ENCODE results near the gene SRCAP. TPM values are rescaled to one million over a fixed set of nuclear protein-coding genes. Genes with fewer than 3 reads are reported as not detected.

Gene SRCAP
- total RNA-seq, 1 donor from 2014 or later: 4.6 TPM

GRCh38 chr16:30723725-30724355 lies 24.9 kb downstream of the SRCAP start:
- Mint-ChIP-seq H3K27ac (no peak overlapping the region), H3K27me3 (ENCODE audit: insufficient read depth, low read depth) (no peaks in the 10 kb centered on the region), H3K4me3 (no peak overlapping the region), H3K36me3 (peaks cover 43% of the 10 kb centered on the region), H3K4me1 (no peaks in the 10 kb centered on the region), H3K9me3 (no peaks in the 10 kb centered on the region)
- H2AFZ ChIP-seq (replicated peaks): no peak overlapping the region
- H3K27me3 ChIP-seq: no peaks in the 10 kb centered on the region
- H3K4me1 ChIP-seq: no peaks in the 10 kb centered on the region
- H3K36me3 ChIP-seq: peaks cover 7% of the 10 kb centered on the region
- H3K4me3 ChIP-seq: no peak overlapping the region
- TF ChIP-seq EZH2 (IDR thresholded peaks at IDR 0.05): no peak
- no peak overlapping the region for H3K27ac ChIP-seq
- no peak overlapping the region for H3K4me2 ChIP-seq
- H3F3A ChIP-seq (ENCODE audit: low read depth): no peaks in the 10 kb centered on the region
- H4K20me1 ChIP-seq (ENCODE audit: low read depth): peaks cover 48% of the 10 kb centered on the region
- H3K79me2 ChIP-seq (ENCODE audit: low read depth): peaks cover 35% of the 10 kb centered on the region
- DNase-seq (ENCODE audit: low spot score): no peak
- no peak overlapping the region for H3K9ac ChIP-seq
- H3K9me3 ChIP-seq (ENCODE audit: low read depth): no peaks in the 10 kb centered on the region

- H3K36me3 ChIP-seq: peaks cover 7% of the 10 kb centered on the region
- peaks cover 44% of the 10 kb centered on the region for H4K20me1 ChIP-seq (ENCODE audit: low read depth)
- TF ChIP-seq EZH2 (IDR thresholded peaks at IDR 0.05) (no peak), EZH2phosphoT487 (IDR thresholded peaks at IDR 0.05) (no peak), CTCF (IDR thresholded peaks at IDR 0.05) (no peak)
- no peaks in the 10 kb centered on the region for H3K27me3 ChIP-seq
- no peaks in the 10 kb centered on the region for H3K27me3 Mint-ChIP-seq (ENCODE audit: insufficient read depth, low read depth)
- no peaks in the 10 kb centered on the region for H3K4me1 ChIP-seq
- H3K9ac ChIP-seq: no peak overlapping the region
- H3K9me3 ChIP-seq (ENCODE audit: low read depth): no peaks in the 10 kb centered on the region
- no peak for DNase-seq (ENCODE audit: low spot score)
- no peak overlapping the region for H2AFZ ChIP-seq (replicated peaks)
- no peaks in the 10 kb centered on the region for H3K9me3 Mint-ChIP-seq
- H3K36me3 Mint-ChIP-seq: peaks cover 44% of the 10 kb centered on the region
- H3K4me1 Mint-ChIP-seq: no peaks in the 10 kb centered on the region
- H3K4me2 ChIP-seq: no peak overlapping the region
- H3F3A ChIP-seq (ENCODE audit: low read depth): no peaks in the 10 kb centered on the region
- H3K27ac Mint-ChIP-seq: no peak overlapping the region
- H3K4me3 ChIP-seq: no peak overlapping the region
- peaks cover 28% of the 10 kb centered on the region for H3K79me2 ChIP-seq (ENCODE audit: low read depth)
- H3K4me3 Mint-ChIP-seq: no peak overlapping the region
- no peak overlapping the region for H3K27ac ChIP-seq
These were observed 25.9 kb downstream of the SRCAP start for GRCh38 chr16:30724641-30725417.

DNA sequence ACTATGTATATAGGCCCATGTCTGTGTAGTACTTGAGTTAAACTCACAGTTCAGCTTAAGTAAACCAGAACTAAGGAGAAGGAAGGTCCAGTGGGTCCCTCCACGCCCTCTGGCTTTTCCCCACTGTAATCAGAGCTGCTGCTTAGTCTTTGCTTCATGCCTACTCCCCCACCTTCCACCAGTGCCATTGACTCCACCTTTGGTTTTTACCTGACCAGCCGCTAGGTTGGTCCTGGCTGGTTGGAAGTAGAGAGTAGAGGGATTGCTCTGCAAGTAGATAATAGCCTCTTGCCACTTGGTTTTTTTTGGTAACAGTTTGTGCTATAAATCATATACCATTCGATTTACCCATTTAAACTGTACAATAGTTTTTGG lies 26.4 kb downstream of the SRCAP start:
- Histone ChIP-seq H3K4me1 (no peaks in the 10 kb centered on the region), H3F3A (ENCODE audit: low read depth) (no peaks in the 10 kb centered on the region), H3K27ac (no peak overlapping the region), H4K20me1 (ENCODE audit: low read depth) (peaks cover 39% of the 10 kb centered on the region), H3K9me3 (ENCODE audit: low read depth) (no peaks in the 10 kb centered on the region), H3K79me2 (ENCODE audit: low read depth) (peaks cover 27% of the 10 kb centered on the region), H3K4me3 (no peak overlapping the region), H3K4me2 (no peak overlapping the region), H3K27me3 (no peaks in the 10 kb centered on the region), H2AFZ (replicated peaks) (no peak overlapping the region), H3K9ac (no peak overlapping the region), H3K36me3 (peaks cover 7% of the 10 kb centered on the region)
- DNase-seq (ENCODE audit: low spot score): no peak
- Mint-ChIP-seq H3K27me3 (ENCODE audit: insufficient read depth, low read depth) (no peaks in the 10 kb centered on the region), H3K4me1 (no peaks in the 10 kb centered on the region), H3K36me3 (peaks cover 42% of the 10 kb centered on the region), H3K4me3 (no peak overlapping the region), H3K27ac (no peak overlapping the region), H3K9me3 (no peaks in the 10 kb centered on the region)
- no peak for TF ChIP-seq EZH2 (IDR thresholded peaks at IDR 0.05)
- no peak for TF ChIP-seq EZH2phosphoT487 (IDR thresholded peaks at IDR 0.05)
- TF ChIP-seq CTCF (IDR thresholded peaks at IDR 0.05): no peak

DNA sequence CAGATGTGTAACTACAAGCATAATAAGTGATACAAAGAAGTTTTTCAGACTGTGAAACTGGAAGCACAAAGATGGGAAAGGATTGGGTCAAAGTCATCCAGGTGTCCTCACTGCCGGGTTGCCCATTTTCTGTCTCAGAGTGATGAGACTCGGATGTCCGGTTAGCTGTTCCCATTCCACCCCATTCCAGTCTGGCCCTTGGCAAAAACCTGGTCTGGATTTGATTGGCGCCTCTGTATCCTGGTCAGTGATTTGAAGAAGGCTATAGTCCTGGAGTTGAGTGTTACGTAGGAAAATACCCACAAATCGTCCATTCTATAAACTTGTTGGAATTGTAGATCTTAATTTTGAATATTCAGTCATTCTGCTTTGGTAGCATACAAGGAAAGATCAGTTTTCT lies 29.4 kb downstream of the SRCAP start:
- H3K4me2 ChIP-seq: no peak overlapping the region
- H3K4me1 ChIP-seq: no peaks in the 10 kb centered on the region
- H3K4me3 Mint-ChIP-seq: no peak overlapping the region
- H4K20me1 ChIP-seq (ENCODE audit: low read depth): peaks cover 30% of the 10 kb centered on the region
- H3K27ac ChIP-seq: no peak overlapping the region
- no peak overlapping the region for H3K9ac ChIP-seq
- peaks cover 2% of the 10 kb centered on the region for H3K27me3 Mint-ChIP-seq (ENCODE audit: insufficient read depth, low read depth)
- H3K79me2 ChIP-seq (ENCODE audit: low read depth): peaks cover 27% of the 10 kb centered on the region
- no peak overlapping the region for H3K27ac Mint-ChIP-seq
- H3K4me1 Mint-ChIP-seq: no peaks in the 10 kb centered on the region
- DNase-seq (ENCODE audit: low spot score): no peak
- H3F3A ChIP-seq (ENCODE audit: low read depth): no peaks in the 10 kb centered on the region
- H3K4me3 ChIP-seq: no peak overlapping the region
- TF ChIP-seq EZH2phosphoT487 (IDR thresholded peaks at IDR 0.05) (no peak), CTCF (IDR thresholded peaks at IDR 0.05) (no peak), EZH2 (IDR thresholded peaks at IDR 0.05) (no peak)
- H3K36me3 ChIP-seq: peaks cover 13% of the 10 kb centered on the region
- peaks cover 33% of the 10 kb centered on the region for H3K36me3 Mint-ChIP-seq
- H2AFZ ChIP-seq (replicated peaks): no peak overlapping the region
- H3K27me3 ChIP-seq: no peaks in the 10 kb centered on the region
- no peaks in the 10 kb centered on the region for H3K9me3 ChIP-seq (ENCODE audit: low read depth)
- H3K9me3 Mint-ChIP-seq: no peaks in the 10 kb centered on the region

All from neural progenitor cell (in vitro differentiated cells).